Testis (tissue), 2 donors: ENCODE data around the gene TMOD4.

Source experiments
- CTCF ChIP-seq, 3 experiments: fragments of 450-650 bp in 2 of 3; fragments of 200-600 bp in 1 of 3; sonication (generic) in 1 of 3; IDR thresholded peaks; one replicate each; pipeline ENCODE4 v1.5.1; 2016 to 2019; ENCODE audit warnings: antibody characterized with exemption in 3 of 3, mild to moderate bottlenecking in 2 of 3, moderate library complexity in 1 of 3
- POLR2A ChIP-seq: fragments of 450-650 bp; IDR thresholded peaks from one replicate; pipeline ENCODE4 v1.6.1; 2017; ENCODE audit warnings: antibody characterized with exemption, mild to moderate bottlenecking, moderate library complexity

- TF ChIP-seq POLR2A (no peak), CTCF (IDR thresholded peaks at IDR 0.05) (no peak)
Measured at GRCh38 chr1:151130987-151131586, 44.7 kb downstream of the TMOD4 start.
